ENCODE data around the gene NDUFS1.

NDUFS1 gene

DNA sequence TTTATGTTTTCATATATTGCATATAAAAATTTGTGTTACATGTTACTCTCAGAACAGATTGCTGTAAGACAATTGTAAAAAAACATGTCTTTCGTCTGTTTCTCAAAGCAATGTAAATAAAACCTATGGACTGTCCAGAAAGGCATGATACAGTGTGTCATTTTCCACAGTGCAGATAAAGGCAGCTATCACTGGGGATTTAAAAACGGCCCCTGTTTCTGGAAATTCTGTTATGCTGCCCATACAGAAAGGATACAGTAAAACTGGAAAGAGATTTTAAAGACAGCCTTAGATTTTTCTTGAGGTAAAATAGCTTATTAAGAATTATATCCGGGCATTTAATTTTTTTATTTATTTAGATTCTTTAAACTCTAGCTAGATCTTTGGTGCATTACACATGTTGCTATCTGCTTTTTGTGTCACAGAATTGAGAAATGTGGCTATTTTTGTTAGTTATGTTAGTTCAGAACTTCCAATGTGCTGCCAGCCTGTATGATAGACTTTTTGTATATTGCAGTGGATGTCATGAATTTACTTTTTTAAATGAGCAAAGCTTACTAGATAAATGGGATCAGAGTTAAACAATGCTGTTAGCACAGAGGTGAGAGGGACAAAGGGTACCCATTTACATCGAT lies 72.4 kb downstream of the NDUFS1 start:
- no peak for TF ChIP-seq EZH2 (optimal IDR thresholded peaks at IDR 0.05; ENCODE audit: low read depth, low read length)
- TF ChIP-seq, protein P1, sequence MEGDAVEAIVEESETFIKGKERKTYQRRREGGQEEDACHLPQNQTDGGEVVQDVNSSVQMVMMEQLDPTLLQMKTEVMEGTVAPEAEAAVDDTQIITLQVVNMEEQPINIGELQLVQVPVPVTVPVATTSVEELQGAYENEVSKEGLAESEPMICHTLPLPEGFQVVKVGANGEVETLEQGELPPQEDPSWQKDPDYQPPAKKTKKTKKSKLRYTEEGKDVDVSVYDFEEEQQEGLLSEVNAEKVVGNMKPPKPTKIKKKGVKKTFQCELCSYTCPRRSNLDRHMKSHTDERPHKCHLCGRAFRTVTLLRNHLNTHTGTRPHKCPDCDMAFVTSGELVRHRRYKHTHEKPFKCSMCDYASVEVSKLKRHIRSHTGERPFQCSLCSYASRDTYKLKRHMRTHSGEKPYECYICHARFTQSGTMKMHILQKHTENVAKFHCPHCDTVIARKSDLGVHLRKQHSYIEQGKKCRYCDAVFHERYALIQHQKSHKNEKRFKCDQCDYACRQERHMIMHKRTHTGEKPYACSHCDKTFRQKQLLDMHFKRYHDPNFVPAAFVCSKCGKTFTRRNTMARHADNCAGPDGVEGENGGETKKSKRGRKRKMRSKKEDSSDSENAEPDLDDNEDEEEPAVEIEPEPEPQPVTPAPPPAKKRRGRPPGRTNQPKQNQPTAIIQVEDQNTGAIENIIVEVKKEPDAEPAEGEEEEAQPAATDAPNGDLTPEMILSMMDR (IDR thresholded peaks at IDR 0.05; ENCODE audit: low read length): no peak
- Histone ChIP-seq H3K27ac (ENCODE audit: low read length) (peak overlapping the region; percentile 94; the same call in 1 of the 2 replicates), H3K9me3 (replicated peaks; ENCODE audit: insufficient read depth, low read length) (no peaks in the 10 kb centered on the region), H3K9me2 (replicated peaks; ENCODE audit: insufficient read depth, low read length) (no peaks in the 10 kb centered on the region), H3K4me3 (ENCODE audit: low read length) (peak overlapping the region; percentile 89), H3K36me3 (replicated peaks; ENCODE audit: insufficient read depth, low read length) (no peaks in the 10 kb centered on the region), H3K79me2 (ENCODE audit: low read length) (peaks cover 55% of the 10 kb centered on the region), H3K27me3 (replicated peaks; ENCODE audit: insufficient read depth, low read length) (no peaks in the 10 kb centered on the region), H2AFZ (ENCODE audit: low read length) (0 out of 2 replicates have a peak overlapping the region, but pooled peaks have one; percentile 88), H3K4me2 (ENCODE audit: low read depth, low read length) (peak overlapping the region; percentile 53), H3F3A (ENCODE audit: insufficient read depth, low read length) (peaks cover 17% of the 10 kb centered on the region), H4K20me1 (ENCODE audit: insufficient read depth, low read length) (no peaks in the 10 kb centered on the region), H3K4me1 (ENCODE audit: low read length) (peaks cover 10% of the 10 kb centered on the region), H3K9ac (ENCODE audit: low read length) (peak overlapping the region; percentile 93; the same call in 1 of the 2 replicates)
- DNase-seq: peak; percentile 21

DNA sequence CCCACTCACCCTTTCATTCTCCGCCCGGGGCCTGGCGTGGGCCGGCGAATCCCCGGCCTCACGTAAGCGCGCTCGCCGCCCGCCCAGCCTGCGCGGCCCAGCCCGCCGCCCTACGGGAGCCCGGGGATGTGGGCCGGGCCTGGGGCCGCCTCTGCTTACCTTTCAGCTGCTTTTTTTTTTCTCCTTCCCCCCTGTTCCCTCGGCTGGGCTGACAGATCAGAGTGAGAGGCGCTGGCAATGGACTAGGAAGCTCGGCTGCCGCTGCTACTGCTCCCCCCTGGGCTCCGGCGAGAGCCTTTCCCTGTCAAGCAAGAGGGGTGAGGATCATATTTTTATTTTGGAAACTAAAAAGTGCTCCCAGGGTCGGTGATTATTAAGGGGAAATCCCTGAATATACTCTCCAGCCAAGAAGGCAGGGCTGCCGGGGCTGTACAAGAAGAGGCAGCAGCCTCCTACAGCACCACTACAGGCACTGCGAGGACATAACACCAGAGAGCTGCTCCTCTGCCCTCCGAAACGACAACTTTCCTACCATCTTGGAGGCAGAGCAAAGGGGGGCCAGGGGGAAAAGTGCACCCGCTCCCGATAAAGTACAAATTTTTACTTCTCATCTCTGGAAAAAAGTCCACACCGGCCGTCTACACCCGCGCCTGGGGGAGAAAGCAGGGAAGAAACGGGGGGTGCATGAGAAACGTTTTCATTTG lies 73.3 kb downstream of the NDUFS1 start, which contains the start of gene INO80D:
Gene INO80D (minus strand): TSS at position 433 of the 704 bp plus-strand sequence. CDS start 23,158 bp downstream, outside the sequence.
- no peaks in the 10 kb centered on the region for H3K36me3 ChIP-seq (replicated peaks; ENCODE audit: insufficient read depth, low read length)
- peak; percentile 90 for DNase-seq
- peak within 1 kb of the TSS; percentile 96 for H3K4me2 ChIP-seq (ENCODE audit: low read depth, low read length)
- TF ChIP-seq EZH2 (optimal IDR thresholded peaks at IDR 0.05; ENCODE audit: low read depth, low read length) (no peak), EZH2phosphoT487 (IDR thresholded peaks at IDR 0.05; ENCODE audit: low read length) (no peak)
- TF ChIP-seq, protein P1 (IDR thresholded peaks at IDR 0.05; ENCODE audit: low read length): peak; percentile 67
- H3F3A ChIP-seq (ENCODE audit: insufficient read depth, low read length): peaks cover 17% of the 10 kb centered on the region
- H3K27ac ChIP-seq (ENCODE audit: low read length): peak within 1 kb of the TSS; percentile 94
- no peaks in the 10 kb centered on the region for H3K9me3 ChIP-seq (replicated peaks; ENCODE audit: insufficient read depth, low read length)
- peaks cover 65% of the 10 kb centered on the region for H3K79me2 ChIP-seq (ENCODE audit: low read length)
- 0 out of 2 replicates have a peak, but pooled peaks cover 2% of the 10 kb centered on the region for H4K20me1 ChIP-seq (ENCODE audit: insufficient read depth, low read length)
- no peaks in the 10 kb centered on the region for H3K9me2 ChIP-seq (replicated peaks; ENCODE audit: insufficient read depth, low read length)
- H3K4me3 ChIP-seq (ENCODE audit: low read length): peak within 1 kb of the TSS; percentile 94
- no peaks in the 10 kb centered on the region for H3K27me3 ChIP-seq (replicated peaks; ENCODE audit: insufficient read depth, low read length)
- H3K4me1 ChIP-seq (ENCODE audit: low read length): peaks cover 18% of the 10 kb centered on the region
- peak within 1 kb of the TSS; percentile 88 for H2AFZ ChIP-seq (ENCODE audit: low read length)
- peak within 1 kb of the TSS; percentile 93 for H3K9ac ChIP-seq (ENCODE audit: low read length)

DNA sequence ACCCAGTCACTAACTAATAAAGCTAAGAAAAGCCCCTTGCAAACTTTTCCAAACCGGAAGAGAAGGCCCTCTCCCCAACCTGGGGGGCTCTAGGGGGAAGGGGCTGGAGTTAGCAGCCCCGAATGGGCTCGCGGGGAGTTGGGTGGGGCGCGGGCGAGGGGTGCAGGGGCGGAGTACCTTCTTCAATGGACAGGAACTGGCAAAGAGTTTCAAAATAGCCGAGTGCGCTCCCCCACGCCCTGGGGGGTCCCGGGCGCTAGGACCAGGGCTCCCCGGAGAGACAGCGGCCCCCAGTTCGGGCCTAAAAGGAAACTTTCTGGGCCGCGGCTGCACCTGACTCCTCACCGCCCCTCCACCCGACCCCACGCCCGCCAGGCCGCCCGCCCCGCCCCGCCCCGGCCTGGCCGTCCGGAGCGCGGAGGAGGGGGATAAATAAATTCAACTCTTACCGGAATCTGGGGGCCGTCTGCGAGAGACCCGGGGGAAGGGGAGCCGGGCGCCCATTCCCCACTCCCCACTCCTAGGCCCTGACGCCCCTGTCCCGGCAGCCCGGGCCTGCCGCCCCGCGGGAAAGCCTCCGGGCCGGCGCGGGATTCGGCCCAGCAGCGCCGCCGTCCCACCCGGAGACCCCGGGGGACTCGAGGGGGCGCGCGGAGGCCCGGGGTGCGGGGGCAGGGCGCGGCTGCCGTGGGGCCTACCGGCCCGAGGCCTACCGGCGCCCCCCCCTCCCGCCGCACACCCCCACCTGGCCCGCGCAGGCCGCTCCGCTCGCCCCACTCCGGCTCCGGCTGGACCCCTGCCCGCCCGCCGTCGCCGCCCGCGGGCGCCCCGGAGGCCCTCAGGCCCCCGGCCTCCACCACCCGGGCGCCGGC lies 74.1 kb downstream of the NDUFS1 start:
- Histone ChIP-seq H3K9me3 (replicated peaks; ENCODE audit: insufficient read depth, low read length) (no peaks in the 10 kb centered on the region), H3F3A (ENCODE audit: insufficient read depth, low read length) (peaks cover 17% of the 10 kb centered on the region), H3K9me2 (replicated peaks; ENCODE audit: insufficient read depth, low read length) (no peaks in the 10 kb centered on the region), H3K9ac (ENCODE audit: low read length) (peak overlapping the region; percentile 93), H3K4me2 (ENCODE audit: low read depth, low read length) (peak overlapping the region; percentile 96), H3K27ac (ENCODE audit: low read length) (peak overlapping the region; percentile 94; the same call in 1 of the 2 replicates), H3K4me1 (ENCODE audit: low read length) (peaks cover 18% of the 10 kb centered on the region), H3K27me3 (replicated peaks; ENCODE audit: insufficient read depth, low read length) (no peaks in the 10 kb centered on the region), H3K4me3 (ENCODE audit: low read length) (peak overlapping the region; percentile 94), H4K20me1 (ENCODE audit: insufficient read depth, low read length) (peaks cover 6% of the 10 kb centered on the region; the same call in 1 of the 2 replicates), H2AFZ (ENCODE audit: low read length) (peak overlapping the region; percentile 52), H3K79me2 (ENCODE audit: low read length) (peaks cover 71% of the 10 kb centered on the region), H3K36me3 (replicated peaks; ENCODE audit: insufficient read depth, low read length) (no peaks in the 10 kb centered on the region)
- DNase-seq: peak; percentile 28
- TF ChIP-seq EZH2phosphoT487 (IDR thresholded peaks at IDR 0.05; ENCODE audit: low read length) (no peak), EZH2 (optimal IDR thresholded peaks at IDR 0.05; ENCODE audit: low read depth, low read length) (no peak)
- TF ChIP-seq, protein P1 (IDR thresholded peaks at IDR 0.05; ENCODE audit: low read length): no peak

Measured in MM.1S (cell line).